COLO668 (cell line): ENCODE measurements around the gene NUP214.
"Not testable (repeated sequence)": the region's sequence is repeated elsewhere in the genome, so short reads cannot be mapped to it uniquely, and the experiment has no call there.

Source experiments
- DNase-seq: peaks from one replicate; lab custom pipeline; 2025; ENCODE audit not compliant: unreplicated experiment; lab: John Stamatoyannopoulos, UW

The NUP214 gene

DNA sequence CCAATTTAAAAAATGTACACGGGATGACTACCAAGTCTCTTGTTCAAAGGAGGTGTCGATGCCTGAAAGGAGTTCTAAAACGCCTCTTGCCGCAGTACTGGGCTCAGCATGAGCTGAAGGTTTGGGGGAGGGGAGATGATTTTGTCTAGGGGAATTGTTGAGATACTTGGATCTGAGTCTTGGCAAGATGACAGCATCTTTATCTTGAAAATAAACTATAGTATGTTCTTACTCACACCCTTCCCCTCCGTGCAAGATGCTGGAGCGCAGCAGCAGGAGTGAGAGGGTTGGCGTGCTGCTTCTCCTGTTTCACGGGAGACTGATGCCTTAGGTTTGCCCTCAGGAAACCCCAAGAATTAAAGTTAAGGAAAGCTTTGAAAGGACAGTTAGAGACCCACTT lies 103.6 kb downstream of the NUP214 start:
- no peak for DNase-seq

DNA sequence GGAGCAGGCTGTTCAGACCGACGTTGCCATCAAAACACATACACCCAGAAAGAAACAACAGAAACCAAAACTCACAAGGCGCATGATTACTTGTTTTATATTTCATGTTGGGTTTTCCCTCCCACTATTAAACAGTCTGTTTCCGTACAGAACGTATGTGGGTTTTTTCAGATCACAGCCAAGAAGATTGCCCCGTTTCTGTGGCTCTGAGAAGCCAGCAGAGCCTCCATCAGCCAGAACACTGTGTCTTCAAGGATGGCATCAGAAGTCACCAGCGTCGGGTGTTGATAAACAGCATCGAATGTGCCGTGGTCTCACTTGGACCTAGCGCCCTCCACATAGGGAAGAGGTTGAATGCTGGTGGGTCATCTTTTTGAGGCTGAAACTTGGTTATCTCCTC lies 108.2 kb downstream of the NUP214 start:
- no peak for DNase-seq

DNA sequence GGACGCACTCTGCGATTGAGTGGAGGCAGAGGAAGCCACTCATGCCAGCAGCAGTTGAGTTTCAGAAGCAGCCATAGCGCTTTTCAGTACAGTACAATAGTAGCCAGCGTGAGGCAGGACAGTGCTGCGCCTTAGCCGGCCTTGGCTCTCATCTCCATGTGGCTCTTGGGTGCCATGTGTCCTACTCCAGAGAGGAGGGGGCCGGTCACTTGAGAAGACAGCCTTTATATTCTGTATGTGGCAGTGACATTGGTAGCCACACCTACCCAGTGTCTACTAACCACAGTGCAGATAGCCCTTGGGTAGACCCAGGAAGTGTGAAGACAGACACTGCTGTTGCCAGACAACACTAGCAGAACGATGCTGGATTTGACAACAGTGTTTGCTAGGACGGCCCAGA lies 108.6 kb downstream of the NUP214 start:
- DNase-seq = no peak

DNA sequence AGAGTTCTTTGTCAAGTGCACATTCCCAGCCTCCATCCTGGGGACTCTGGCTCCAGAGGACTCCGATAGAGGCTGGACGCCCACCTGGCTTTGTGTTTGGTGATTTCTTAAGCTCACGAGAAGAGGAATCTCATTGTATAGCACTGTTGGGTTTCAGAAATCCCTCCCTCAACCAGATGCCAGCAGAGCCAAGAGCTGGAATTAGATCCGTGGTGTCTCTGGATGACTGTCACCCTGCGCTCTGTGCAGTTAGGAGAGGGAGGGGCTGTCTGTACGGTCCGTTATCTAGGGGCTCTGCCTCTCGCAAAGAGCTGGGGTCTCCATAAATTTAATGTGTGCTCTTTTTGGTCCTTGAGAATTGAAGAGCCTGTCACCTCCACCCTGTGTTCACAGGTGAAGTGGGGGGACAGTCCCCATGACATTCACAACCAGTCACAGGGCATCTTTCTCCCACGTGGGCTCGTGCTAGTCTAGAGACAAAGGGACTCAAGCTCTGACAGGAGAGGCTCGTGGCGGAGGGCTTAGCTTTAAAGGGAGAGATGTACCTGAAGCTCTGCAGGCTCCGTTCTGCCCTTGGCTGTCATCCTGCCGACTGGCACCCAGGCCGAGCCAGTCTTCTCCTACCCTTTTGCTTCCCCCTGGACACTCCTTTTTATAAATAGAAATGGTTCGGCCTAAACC lies 109.6 kb downstream of the NUP214 start:
- DNase-seq = no peak

DNA sequence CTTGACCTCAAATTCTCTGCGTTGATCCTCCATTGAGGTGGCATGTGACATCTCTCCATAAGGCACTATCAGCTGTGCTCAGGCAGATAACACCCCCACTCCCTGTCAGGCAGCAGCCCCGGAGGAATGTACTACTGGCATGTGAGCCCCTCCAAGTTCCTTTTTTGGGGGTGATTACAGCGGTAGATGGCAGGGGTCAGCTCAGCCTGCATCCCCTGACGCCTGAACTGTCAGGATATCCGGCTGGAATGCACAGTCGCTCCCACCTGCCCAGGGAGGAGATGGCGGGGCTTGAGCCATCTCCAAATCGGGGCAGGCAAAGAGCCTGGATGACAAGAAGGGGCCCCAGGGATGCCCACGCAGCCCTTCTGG lies 110.1 kb downstream of the NUP214 start:
- DNase-seq = no peak

DNA sequence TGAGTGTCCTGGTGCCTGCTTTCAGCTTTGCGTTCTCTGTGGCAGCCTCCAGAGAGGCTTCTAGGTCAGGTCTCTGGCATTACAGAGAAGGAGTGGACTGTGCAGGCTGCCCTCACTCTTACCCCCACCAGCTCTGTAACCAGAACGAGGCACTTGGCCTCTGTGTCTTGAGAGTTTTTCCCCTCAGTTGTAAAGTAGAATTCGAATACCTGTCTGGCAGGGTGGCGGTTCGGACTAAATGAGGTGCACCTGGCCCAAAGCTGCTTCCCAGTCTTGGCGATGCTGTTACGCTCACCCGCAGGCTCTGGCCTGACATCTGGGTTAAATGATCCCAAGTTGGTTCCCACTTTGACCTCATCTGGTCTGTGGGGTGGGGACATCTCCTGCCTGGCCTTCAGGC lies 110.8 kb downstream of the NUP214 start:
- DNase-seq = no peak

DNA sequence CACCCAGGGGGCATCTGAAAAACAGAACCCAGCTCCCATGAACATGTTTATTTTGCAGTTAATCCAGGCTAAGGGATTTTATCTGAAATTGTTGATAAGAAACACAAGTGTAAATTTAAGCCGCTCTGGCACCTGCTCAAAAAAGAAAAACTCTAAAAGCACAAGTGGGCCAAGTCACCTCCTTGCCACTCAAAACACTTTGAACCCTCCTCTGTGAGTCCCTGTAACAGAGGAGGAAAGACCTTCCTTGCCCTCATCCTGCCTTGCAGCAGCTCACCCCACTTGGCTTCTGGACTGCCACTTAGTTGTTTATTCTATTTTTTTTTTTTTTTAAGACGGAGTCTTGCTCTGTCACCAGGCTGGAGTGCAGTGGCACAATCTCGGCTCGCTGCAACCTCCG lies 111.4 kb downstream of the NUP214 start:
- DNase-seq = no peak

DNA sequence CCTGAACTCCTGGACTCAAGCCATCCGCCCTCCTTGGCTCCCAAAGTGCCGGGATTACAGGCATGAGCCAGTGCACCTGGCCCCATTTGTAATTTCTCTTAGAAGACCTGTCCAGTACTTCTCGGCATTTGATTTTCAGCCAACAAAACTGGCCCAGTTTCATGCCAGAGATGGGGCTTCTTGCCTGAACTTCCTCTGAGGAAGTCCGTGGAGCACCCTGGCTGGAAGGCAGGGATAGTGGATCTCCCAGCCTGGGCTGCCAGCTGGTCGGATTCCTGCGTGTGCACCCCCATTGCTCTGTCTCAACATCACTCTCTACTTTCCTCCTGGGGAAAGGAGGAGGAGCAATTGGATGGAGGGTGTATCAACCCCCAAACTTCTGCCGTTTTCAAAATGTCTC lies 111.9 kb downstream of the NUP214 start:
- DNase-seq = no peak

DNA sequence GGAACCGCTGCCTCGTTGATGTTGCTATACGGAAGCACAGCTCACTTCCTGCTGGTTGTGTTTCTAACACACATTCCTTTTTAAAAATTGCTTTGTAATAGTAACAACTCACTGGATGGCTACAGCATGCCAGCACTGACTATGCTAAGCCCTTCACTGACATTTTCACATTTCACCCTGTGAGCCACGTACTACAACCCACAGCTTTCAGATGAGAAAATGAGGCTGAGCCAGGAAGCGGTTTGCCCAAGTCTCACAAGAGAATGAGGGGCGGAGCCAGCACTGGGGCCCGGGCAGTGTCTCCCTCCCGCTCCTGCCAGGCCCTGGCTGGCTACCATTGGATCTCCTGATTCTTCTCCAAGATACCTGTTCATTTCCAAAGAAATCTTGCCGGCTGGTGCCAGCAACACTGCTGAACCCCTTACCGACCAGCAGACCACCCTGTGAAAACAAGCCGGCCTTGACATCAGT lies 112.6 kb downstream of the NUP214 start:
- DNase-seq = peak; percentile 35

DNA sequence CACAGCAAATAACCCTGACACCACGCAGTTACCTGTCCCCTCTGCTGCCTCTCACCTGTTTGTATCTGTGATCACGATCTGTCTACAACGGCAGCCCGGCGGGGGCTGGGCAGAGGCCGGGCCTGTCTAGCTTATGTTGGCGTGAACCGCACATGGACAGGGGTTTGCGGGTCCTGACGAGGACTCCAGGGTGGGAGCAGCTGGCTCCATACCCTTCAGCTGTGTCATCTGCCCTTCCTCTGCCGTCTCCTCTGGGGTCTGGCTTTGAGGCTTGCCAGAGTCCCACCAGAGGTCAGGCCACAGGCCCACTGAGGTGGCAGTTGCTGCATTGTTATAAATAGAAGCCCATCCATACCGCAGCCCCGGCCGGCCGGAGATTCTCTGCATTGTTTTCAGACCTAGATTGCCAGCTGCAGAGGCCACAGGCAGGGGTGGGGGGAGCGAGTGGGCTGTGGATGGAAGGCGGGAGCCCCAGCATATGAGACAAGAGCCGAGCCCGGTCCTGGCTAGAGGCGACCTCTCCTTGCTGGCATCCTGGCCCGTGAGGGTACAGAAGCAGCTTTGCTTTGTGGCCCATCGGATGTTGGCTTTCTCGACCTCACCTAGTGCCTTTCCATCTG lies 113.1 kb downstream of the NUP214 start:
- DNase-seq = no peak

DNA sequence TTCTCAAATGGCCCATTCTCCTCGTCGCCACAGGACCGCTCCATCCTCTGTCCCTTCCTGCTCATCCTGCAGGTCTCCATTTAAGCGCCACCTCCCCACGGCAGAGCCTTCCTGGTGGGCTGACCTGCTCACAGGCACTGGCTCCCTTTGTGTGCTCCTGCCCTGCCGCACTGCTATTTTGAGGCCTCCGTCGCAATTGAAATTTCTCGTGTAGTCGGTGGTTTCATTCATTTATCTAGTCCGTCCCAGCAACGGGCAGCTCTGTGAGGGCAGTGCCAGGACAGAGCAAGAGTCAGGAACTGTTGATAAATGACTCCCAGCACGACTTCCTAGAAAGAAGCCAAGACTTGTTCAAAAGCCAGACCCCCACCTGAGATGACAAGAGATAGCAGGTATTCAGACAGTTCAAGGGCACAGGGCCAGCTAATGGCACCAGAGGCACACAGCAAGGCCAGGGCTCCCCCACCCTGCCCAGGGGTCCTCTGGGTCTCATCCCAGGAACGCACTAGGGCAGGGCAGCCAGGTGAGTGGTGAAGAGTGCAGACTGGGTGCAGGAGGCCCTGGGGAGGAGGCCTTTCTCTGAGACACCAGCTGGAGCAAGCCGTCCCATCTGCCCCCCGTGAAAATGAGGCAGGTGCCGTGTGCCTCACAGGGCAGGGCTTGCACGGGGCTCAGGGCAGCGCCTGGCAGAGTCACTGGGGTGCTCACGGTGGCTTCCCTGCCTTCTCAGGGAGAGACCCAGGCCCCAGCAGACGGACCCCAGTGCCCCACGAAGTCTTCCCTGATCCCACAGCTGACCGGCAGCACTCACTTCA lies 114.0 kb downstream of the NUP214 start:
- no peak for DNase-seq

DNA sequence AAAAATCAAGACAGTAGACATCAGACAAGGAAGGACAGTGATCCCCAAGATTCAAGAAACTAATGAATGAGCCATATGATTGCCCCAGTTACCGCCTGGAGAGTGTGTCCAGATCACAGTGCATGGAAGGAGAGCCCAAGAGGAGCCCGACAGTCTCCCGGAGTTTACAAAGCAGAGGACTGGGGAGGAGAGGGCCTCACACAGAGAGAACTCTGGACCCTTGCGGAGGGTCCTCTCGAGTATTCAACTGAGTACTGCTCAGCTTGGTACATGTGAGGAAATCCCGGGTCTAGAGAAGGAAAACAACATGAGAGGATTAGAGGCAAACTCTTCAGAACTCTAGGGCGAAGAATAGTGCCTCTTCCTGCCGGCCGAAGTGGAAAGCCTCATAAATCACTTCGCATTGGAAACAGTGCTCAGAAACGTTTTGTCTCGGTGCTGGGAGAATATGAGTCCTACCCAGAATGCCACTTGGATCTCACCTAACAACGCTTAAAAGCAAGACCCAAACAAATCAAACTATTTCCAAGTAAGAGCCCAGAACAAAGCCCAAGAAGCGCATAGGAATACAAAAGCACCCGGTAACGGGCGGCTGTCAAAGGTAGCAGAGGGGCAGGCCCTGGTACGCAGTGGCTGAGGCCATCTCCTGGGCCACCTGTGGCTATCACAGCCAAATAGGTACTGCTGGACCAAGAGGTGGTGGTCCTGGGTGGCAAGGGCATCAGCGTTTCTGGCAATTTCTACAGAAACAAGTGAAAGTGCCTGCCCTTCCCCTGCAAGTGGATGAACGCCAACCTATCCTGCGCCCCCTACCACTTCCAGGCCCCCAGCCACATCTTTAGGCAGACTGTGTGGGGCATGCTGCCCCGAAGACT lies 114.9 kb downstream of the NUP214 start:
- no peak for DNase-seq

DNA sequence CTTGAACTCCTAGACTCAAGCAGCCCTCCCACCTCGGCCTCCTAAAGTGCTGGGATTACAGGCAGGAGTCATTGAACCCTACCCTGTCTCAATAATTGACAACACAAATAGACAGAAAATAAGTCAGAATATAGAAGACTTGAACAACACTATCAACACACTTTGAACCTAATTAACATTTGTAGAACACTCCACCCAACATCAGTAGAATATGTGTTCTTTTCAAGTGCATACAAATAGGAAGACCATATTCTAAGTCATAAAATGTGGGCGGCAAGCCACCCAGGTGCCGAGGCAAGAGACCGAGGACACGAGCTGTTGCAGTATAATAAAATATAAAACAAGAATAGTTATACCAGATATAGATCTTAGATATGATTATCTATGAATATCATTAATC lies 118.9 kb downstream of the NUP214 start:
- not testable (repeated sequence) for DNase-seq

DNA sequence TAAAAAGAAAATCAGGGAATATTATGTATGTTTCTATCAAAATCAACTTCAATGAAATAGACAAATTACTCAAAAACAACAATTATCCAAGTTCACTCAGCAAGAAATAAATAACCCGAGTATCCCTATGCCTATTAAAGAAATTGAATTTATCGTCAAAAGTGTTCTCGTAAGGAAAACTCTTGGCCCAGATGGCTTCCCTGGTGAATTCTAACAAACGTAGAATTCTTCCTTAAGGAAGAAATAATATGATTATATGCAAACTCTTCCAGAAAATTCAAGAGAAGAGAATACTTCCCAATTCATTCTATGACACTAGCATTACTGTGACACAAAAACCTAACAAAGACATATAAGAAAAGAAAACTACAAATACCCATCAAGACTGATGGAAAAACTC lies 121.2 kb downstream of the NUP214 start:
- DNase-seq = no peak

DNA sequence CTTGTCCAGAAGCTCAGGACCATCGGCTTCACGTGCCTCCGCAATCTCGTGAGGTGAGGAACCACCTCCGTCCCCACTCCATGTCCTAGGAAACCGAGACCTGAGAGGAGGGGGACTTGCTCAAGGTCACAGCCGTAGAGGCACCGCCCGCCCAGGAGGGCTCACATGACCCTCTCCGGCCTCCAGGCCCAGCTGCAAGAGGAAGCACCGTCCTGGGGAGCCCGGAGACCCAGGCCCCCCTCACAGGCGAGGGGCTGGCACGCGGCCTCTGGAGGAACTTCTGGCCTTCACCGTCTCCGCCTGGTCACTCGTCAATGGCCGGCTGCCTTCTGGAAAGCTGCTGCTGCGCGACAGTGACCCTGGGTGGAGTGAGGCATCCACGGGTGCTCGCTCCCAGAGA lies 126.7 kb downstream of the NUP214 start:
- no peak for DNase-seq

DNA sequence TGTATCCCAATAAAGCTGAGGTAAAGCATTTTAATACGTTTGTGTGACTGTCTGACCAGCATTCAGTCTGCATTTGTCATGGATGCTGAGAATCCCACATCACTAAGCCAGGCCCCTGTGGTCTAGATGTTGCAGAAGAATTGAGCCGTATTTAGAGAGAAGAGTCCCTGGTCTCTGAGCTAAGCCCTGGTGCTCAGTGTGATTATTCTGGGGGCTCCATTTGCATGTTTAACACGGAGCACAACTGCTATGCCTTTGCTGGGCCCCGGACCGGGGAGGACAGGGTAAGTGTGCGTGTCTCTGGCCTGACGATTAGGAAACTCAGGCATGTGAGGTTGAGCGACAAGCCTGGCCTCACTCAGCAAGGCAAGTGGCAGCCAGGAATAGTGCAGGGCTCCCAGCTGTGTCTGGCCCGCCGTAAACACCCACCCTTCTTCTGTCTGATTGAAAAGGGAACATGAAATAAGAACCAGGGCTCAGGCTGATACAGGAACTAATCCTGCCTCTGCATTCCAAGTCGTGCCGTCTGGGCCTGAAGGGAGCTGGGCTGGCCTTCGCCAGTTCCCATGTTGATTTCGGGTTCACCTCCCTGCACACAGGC lies 128.6 kb downstream of the NUP214 start:
- DNase-seq = no peak

DNA sequence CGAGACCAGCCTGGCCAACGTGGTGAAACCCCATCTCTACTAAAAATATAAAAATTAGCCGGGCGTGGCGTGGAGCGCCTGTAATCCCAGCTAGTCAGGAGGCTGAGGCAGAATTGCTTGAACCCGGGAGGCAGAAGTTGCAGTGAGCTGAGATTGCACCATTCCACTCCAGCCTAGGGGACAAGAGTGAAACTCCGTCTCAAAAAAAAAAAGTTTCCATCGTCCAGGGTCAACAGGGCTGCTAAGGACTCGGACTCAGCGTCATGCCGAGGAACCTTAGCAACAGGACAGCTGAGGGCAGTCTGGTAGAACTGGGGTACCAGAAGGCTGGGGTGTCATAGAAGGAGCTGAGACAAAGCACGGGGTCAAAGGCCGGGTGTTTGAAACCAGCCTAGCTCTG lies 129.2 kb downstream of the NUP214 start:
- DNase-seq = no peak

DNA sequence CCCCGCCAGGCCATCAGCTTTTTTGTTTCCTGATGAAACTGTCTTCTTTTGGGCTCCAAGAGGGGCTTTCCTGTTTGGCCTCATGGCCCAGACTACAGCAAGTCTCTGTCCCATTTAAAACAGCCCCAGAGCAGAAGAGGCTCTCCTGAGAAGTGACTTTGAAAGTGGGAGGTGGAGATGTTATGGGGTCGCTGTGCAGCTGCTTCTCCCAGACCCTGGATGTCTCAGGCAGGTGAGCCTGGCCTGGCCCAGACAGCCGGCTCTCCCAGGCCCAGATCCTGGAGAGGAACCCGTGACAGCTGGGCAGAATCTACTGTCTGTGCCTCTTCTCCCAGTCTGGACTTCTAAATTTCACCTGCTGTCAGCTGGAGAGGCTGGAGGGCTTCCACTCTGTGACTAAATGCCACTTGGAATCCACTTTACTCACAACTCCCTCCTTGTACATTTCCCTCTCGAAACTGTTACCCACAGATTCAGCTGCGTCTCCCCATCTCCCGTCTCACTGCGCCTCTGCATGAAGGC lies 130.4 kb downstream of the NUP214 start:
- DNase-seq = no peak

DNA sequence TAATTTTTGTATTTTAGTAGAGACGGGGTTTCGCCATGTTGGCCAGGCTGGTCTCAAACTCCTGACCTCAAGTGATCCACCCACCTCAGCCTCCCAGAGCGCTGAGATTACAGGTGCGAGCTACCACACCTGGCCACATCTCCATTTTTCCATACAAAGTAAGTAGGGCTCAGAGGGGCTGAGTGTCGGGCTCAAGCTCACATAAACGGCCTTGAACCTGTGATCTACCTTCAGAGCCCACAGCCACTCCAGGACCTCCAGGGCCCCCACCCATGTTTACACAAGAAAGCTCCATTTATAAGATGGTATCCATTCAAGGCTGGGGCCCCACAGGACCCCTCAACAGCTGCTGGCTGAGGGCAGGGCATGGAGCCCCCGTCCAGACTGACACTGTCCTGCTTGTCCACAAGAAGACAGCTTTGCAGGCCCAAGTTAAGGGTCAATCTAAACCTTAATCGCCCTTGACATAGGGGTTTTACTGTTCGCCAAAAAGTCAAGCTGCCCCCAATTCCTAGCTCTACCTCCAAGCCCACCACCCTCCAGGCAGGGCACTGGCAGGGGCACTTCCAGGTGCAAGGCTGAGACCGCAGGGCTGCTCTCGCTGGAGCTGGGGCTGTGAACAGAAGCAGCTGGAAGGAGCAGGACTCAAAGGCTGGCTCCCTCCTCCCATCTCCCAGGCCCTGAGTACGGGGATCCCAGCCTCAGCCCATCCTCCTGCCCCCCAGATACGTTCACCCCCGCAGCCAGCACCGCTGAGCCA lies 132.1 kb downstream of the NUP214 start:
- no peak for DNase-seq

DNA sequence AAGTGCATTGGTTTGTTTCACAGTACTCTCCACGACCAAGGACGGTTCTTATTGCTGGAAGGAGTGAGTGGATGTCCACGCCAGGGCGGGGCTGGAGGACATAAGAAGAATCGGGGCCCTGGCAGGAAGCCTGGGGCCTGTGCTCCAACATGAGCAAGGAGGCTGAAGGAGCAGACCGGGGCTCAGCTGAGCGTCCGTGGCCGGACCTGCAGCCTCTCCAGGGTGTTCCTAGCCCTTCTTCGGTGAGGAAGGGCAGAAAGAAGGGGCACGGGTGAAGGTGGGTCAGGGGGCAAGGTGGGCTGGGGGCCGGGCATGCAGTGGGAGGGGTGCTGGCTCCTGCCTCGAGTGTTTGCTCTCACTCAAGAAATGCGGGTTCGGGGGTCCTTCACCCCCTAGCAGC lies 132.8 kb downstream of the NUP214 start:
- DNase-seq = no peak
